Measurements from ENCODE around the gene LPCAT2.

LPCAT2 gene

GRCh38 chr16:55555436-55555835, 46.6 kb downstream of the LPCAT2 start:
- no peak for DNase-seq (ENCODE audit: low read depth in 2 of 2)

- DNase-seq (ENCODE audit: low read depth in 2 of 2), result no peak
Observed at GRCh38 chr16:55557186-55557585, 48.3 kb downstream of the LPCAT2 start.

GRCh38 chr16:55559233-55559632, 50.4 kb downstream of the LPCAT2 start:
- DNase-seq (ENCODE audit: low read depth in 2 of 2), result no peak

GRCh38 chr16:55559933-55560516, 51.2 kb downstream of the LPCAT2 start:
- DNase-seq (ENCODE audit: low read depth in 2 of 2), result no peak

- no peak for DNase-seq (ENCODE audit: low read depth in 2 of 2)
Observed at GRCh38 chr16:55561319-55561848, 52.5 kb downstream of the LPCAT2 start.

- DNase-seq (ENCODE audit: low read depth in 2 of 2), result no peak
Observed at GRCh38 chr16:55562936-55563335, 54.1 kb downstream of the LPCAT2 start.

- no peak for DNase-seq (ENCODE audit: low read depth in 2 of 2)
Observed at GRCh38 chr16:55563797-55564196, 54.9 kb downstream of the LPCAT2 start.

GRCh38 chr16:55565086-55565485, 56.2 kb downstream of the LPCAT2 start:
- DNase-seq (ENCODE audit: low read depth in 2 of 2), result no peak

- DNase-seq (ENCODE audit: low read depth in 2 of 2), result no peak
Observed at GRCh38 chr16:55566432-55567175, 57.7 kb downstream of the LPCAT2 start, which contains the start of gene CAPNS2. TSS of gene CAPNS2 (plus strand) at chr16:55566684. CDS start at chr16:55566757, 73 bp downstream.

GRCh38 chr16:55567382-55567781, 58.5 kb downstream of the LPCAT2 start:
- no peak for DNase-seq (ENCODE audit: low read depth in 2 of 2)

GRCh38 chr16:55568207-55568606, 59.3 kb downstream of the LPCAT2 start:
- no peak for DNase-seq (ENCODE audit: low read depth in 2 of 2)

GRCh38 chr16:55569025-55569424, 60.2 kb downstream of the LPCAT2 start:
- no peak for DNase-seq (ENCODE audit: low read depth in 2 of 2)

GRCh38 chr16:55570159-55570558, 61.3 kb downstream of the LPCAT2 start:
- DNase-seq (ENCODE audit: low read depth in 2 of 2), result no peak

GRCh38 chr16:55571191-55571897, 62.5 kb downstream of the LPCAT2 start:
- DNase-seq (ENCODE audit: low read depth in 2 of 2), result no peak

- DNase-seq (ENCODE audit: low read depth in 2 of 2), result no peak
Observed at GRCh38 chr16:55572439-55572838, 63.6 kb downstream of the LPCAT2 start.

- no peak for DNase-seq (ENCODE audit: low read depth in 2 of 2)
Observed at GRCh38 chr16:55574811-55575210, 65.9 kb downstream of the LPCAT2 start.

GRCh38 chr16:55575496-55575895, 66.6 kb downstream of the LPCAT2 start:
- no peak for DNase-seq (ENCODE audit: low read depth in 2 of 2)

- no peak for DNase-seq (ENCODE audit: low read depth in 2 of 2)
Observed at GRCh38 chr16:55576384-55576783, 67.5 kb downstream of the LPCAT2 start.

GRCh38 chr16:55577887-55578286, 69.0 kb downstream of the LPCAT2 start:
- no peak for DNase-seq (ENCODE audit: low read depth in 2 of 2)

GRCh38 chr16:55585631-55586030, 76.8 kb downstream of the LPCAT2 start:
- no peak for DNase-seq (ENCODE audit: low read depth in 2 of 2)

- DNase-seq (ENCODE audit: low read depth in 2 of 2), result no peak
Observed at GRCh38 chr16:55588799-55589198, 79.9 kb downstream of the LPCAT2 start.

- no peak for DNase-seq (ENCODE audit: low read depth in 2 of 2)
Observed at GRCh38 chr16:55592306-55592705, 83.4 kb downstream of the LPCAT2 start.

GRCh38 chr16:55597928-55598327, 89.1 kb downstream of the LPCAT2 start:
- DNase-seq (ENCODE audit: low read depth in 2 of 2), result no peak
